GM13977 (cell line): Measurements from ENCODE around the gene SDHD.

Source experiments
- DNase-seq: peaks from one replicate; pipeline ENCODE4 v3.0.0; 2012; ENCODE audit warnings: low spot score
- CTCF ChIP-seq: IDR thresholded peaks from 2 replicates; pipeline ENCODE4 v1.5.1; 2012; ENCODE audit warnings: mild to moderate bottlenecking, control low read depth; ENCODE audit not compliant: insufficient read depth; ENCODE audit errors: extremely low read depth, missing control alignments
- in situ Hi-C: fragments of 300-500 bp; cut with MboI; formaldehyde crosslinking; loops from one replicate; pipeline ENCODE4 v1.12.0; 2022; ENCODE audit warnings: low sequenced_read_pairs, low pct_unique_long_range_greater_than_20kb, mixed read lengths, inconsistent platforms; ENCODE audit not compliant: unreplicated experiment

Gene SDHD

DNA sequence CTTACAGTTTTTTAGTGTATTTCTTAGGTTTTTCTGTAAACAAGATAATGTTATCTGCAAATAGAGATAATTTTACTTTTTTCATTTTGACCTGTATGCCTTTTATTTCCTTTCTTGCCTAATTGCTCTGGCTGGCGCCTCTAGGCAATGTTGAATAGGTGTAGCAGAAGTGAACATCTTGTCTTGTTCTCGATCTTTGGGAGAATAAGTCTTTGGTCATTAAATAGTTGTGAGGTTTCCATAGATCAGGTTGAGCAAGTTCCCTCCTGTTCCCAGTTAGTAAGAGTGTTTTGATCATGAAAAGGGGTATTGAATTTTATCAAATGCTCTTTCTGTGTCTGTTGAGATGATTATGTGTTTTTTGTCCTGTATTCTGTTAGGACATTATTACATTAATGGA lies 36.9 kb upstream of the SDHD start:
- in situ Hi-C loops, result no loop called here
- DNase-seq, result no peak
- TF ChIP-seq CTCF, result no peak

DNA sequence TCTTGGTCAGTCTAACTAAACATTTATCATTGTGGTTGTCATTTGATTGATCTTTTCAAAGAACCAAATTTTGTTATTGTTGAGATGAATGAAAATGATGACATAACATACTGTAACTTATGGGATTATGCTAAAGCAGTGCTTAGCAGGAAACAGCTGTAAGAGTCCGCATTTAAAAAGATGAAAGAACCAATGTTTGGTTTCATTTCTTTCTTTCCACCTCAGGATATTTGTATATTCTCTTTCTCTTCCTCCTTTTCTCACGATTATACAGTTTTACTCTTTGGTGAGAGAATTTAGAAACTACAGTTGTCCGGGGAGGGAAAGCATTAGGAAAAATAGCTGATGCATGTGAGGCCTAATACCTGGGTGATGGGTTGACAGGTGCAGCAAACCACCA lies 36.0 kb upstream of the SDHD start:
- DNase-seq, result peak; percentile 38
- in situ Hi-C loops, result no loop called here
- no peak for TF ChIP-seq CTCF

DNA sequence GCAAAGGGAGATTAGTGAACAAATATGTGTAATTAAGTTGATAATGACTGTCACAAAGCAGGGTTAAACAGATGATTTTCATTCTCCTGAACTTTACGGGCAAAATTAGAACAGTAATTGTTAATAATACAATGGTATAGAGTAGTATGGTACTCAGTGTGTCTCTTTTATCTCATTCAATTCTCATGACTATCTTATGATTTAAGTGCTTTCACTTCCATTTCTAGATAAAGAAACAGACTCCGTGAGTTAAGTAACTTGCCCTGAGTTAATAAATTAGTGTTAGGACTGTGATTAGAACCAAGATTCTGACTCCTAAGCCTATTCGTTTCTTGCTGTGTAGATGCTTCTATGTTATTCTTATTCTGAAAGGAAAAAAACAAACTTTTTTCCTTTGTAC lies 34.9 kb upstream of the SDHD start:
- peak; percentile 27 for DNase-seq
- in situ Hi-C loops, result no loop called here
- no peak for TF ChIP-seq CTCF

GRCh38 chr11:112057170-112057569 lies 29.5 kb upstream of the SDHD start:
- DNase-seq, result no peak
- in situ Hi-C loops, result no loop called here
- TF ChIP-seq CTCF, result no peak

GRCh38 chr11:112058103-112058502 lies 28.6 kb upstream of the SDHD start:
- TF ChIP-seq CTCF, result no peak
- in situ Hi-C loops, result no loop called here
- no peak for DNase-seq

DNA sequence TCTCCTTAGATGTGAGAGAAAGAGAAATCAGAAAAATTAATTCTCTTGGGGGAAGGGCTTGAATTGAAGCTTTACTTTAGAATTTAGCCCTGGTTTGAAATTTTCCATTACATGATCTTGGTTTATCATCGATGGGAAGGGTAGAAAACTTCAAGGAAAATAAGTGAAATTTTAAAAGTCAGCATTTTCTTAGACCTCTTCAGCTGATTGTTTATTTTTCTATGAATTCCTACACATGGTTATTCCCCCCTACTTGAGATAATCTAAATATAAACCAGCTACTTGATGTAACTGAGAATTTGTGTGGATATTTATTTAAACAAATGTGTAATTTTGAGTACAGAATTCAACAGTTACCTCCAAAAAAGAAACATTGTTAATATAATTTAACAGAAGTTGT lies 23.8 kb upstream of the SDHD start:
- DNase-seq, result no peak
- in situ Hi-C loops, result no loop called here
- TF ChIP-seq CTCF, result no peak
